SK-N-SH (cell line): ENCODE measurements around the gene GALNT5.

Experiments
- CTCF ChIP-seq: fragments of 200-600 bp; sonication (generic); IDR thresholded peaks from 2 replicates; pipeline ENCODE4 v1.6.1; 2017; ENCODE audit warnings: antibody characterized with exemption, mild to moderate bottlenecking, moderate library complexity
- EZH2phosphoT487 ChIP-seq: fragments of 200-600 bp; sonication (generic); IDR thresholded peaks from 2 replicates; pipeline ENCODE4 v1.6.1; 2017; ENCODE audit warnings: low read depth, mixed run types, mild to moderate bottlenecking, antibody characterized with exemption, moderate library complexity, borderline replicate concordance
- MAX ChIP-seq: IDR thresholded peaks from 2 replicates; pipeline ENCODE4 v1.4.0; 2012; ENCODE audit warnings: low read depth
- RAD21 ChIP-seq: IDR thresholded peaks from 2 replicates; pipeline ENCODE4 v1.6.1; 2012; ENCODE audit warnings: mild to moderate bottlenecking, low read length
- TF ChIP-seq, protein P1 (sequence below): IDR thresholded peaks from 2 replicates; pipeline ENCODE4 v1.4.0; 2012; ENCODE audit warnings: low read depth, borderline replicate concordance

- TF ChIP-seq RAD21 (no peak), CTCF (no peak), MAX (no peak), EZH2phosphoT487 (no peak)
- TF ChIP-seq, protein P1, sequence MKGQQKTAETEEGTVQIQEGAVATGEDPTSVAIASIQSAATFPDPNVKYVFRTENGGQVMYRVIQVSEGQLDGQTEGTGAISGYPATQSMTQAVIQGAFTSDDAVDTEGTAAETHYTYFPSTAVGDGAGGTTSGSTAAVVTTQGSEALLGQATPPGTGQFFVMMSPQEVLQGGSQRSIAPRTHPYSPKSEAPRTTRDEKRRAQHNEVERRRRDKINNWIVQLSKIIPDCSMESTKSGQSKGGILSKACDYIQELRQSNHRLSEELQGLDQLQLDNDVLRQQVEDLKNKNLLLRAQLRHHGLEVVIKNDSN: no peak
Observed at GRCh38 chr2:157256626-157257025, 879 bp upstream of the GALNT5 start.
